ENCODE results near the gene IGFLR1. TPM values are rescaled to one million over a fixed set of nuclear protein-coding genes. Genes with fewer than 3 reads are reported as not detected.

IGFLR1 gene
- total RNA-seq, 3 donors from 2014 or later = 5.3 to 14.6 (median 8.2) TPM

Other genes starting within 250 kb of the IGFLR1 start
- gene DMKN, start 228.8 kb downstream of the IGFLR1 start, total RNA-seq = 10 to 100 TPM in 2 of 3 donors, 1 to 10 TPM in 1; 8.2 to 14.3 (median 10.7) TPM
- gene SBSN, start 214.1 kb downstream of the IGFLR1 start, total RNA-seq = not detected
- not detected for gene GAPDHS, start 209.0 kb downstream of the IGFLR1 start, total RNA-seq
- gene TMEM147, start 196.8 kb downstream of the IGFLR1 start, total RNA-seq = 10 to 100 TPM; 54.4 to 62.8 (median 58.2) TPM
- not detected for gene ATP4A, start 178.8 kb downstream of the IGFLR1 start, total RNA-seq
- not detected for gene PMIS2, start 156.3 kb downstream of the IGFLR1 start, total RNA-seq
- gene HAUS5, start 129.7 kb downstream of the IGFLR1 start, total RNA-seq = 10 to 100 TPM in 1 of 3 donors, 1 to 10 TPM in 2; 6.4 to 13.2 (median 9.0) TPM
- 10 to 100 TPM; 67.4 to 73.3 (median 67.6) TPM for gene RBM42, start 113.4 kb downstream of the IGFLR1 start, total RNA-seq
- gene ETV2, start 100.7 kb downstream of the IGFLR1 start, total RNA-seq = 1 to 10 TPM in 2 of 3 donors, under 1 TPM in 1; 0.76 to 2.0 (median 1.1) TPM
- gene COX6B1, start 94.1 kb downstream of the IGFLR1 start, total RNA-seq = 100 to 1,000 TPM; 460 to 939 (median 669) TPM
- not detected for gene UPK1A, start 75.9 kb downstream of the IGFLR1 start, total RNA-seq
- gene ZBTB32, start 37.9 kb downstream of the IGFLR1 start, total RNA-seq = under 1 TPM in 1 of 3 donors, not detected in 2; 0.27 TPM
- 10 to 100 TPM; 35.9 to 49.2 (median 37.5) TPM for gene KMT2B, start 24.4 kb downstream of the IGFLR1 start, total RNA-seq
- 10 to 100 TPM; 19.7 to 32.4 (median 32.1) TPM for gene U2AF1L4, start 3.0 kb upstream of the IGFLR1 start, total RNA-seq
- 10 to 100 TPM; 56.7 to 92.1 (median 90.2) TPM for gene PSENEN, start 3.2 kb upstream of the IGFLR1 start, total RNA-seq
- 10 to 100 TPM in 1 of 3 donors, 1 to 10 TPM in 2; 7.6 to 14.3 (median 8.6) TPM for gene LIN37, start 6.1 kb upstream of the IGFLR1 start, total RNA-seq
- 100 to 1,000 TPM in 1 of 3 donors, 10 to 100 TPM in 1, 1 to 10 TPM in 1; 3.9 to 122 (median 22.9) TPM for gene HSPB6, start 14.6 kb upstream of the IGFLR1 start, total RNA-seq
- 10 to 100 TPM; 21.7 to 26.5 (median 26.0) TPM for gene PROSER3, start 15.7 kb upstream of the IGFLR1 start, total RNA-seq
- gene ARHGAP33, start 33.1 kb upstream of the IGFLR1 start, total RNA-seq = 10 to 100 TPM; 14.4 to 16.0 (median 14.6) TPM
- not detected for gene PRODH2, start 70.4 kb upstream of the IGFLR1 start, total RNA-seq
- under 1 TPM in 1 of 3 donors, not detected in 2; 0.09 TPM for gene NPHS1, start 110.1 kb upstream of the IGFLR1 start, total RNA-seq
- under 1 TPM in 1 of 3 donors, not detected in 2; 0.09 TPM for gene KIRREL2, start 114.5 kb upstream of the IGFLR1 start, total RNA-seq
- gene APLP1, start 126.1 kb upstream of the IGFLR1 start, total RNA-seq = 10 to 100 TPM in 1 of 3 donors, 1 to 10 TPM in 2; 1.6 to 13.2 (median 1.9) TPM
- 10 to 100 TPM in 2 of 3 donors, 1 to 10 TPM in 1; 8.7 to 16.6 (median 12.3) TPM for gene NFKBID, start 158.1 kb upstream of the IGFLR1 start, total RNA-seq
- 1 to 10 TPM; 4.6 to 8.2 (median 7.9) TPM for gene HCST, start 160.1 kb upstream of the IGFLR1 start, total RNA-seq
- gene TYROBP, start 165.8 kb upstream of the IGFLR1 start, total RNA-seq = 10 to 100 TPM; 15.7 to 50.2 (median 45.0) TPM
- gene LRFN3, start 193.9 kb upstream of the IGFLR1 start, total RNA-seq = 10 to 100 TPM; 10.5 to 14.0 (median 10.5) TPM

Data from mucosa of descending colon (tissue), 3 donors.